Measurements from ENCODE around the gene PTGES3L.
"Not testable (repeated sequence)": the region's sequence is repeated elsewhere in the genome, so short reads cannot be mapped to it uniquely, and the experiment has no call there.

PTGES3L gene

GRCh38 chr17:42924891-42925290 is 55.0 kb downstream of the PTGES3L start:
- Histone ChIP-seq H3K18ac (ENCODE audit: low read depth in 1 of 2, low read length in 2 of 2) (no peak overlapping the region), H2AFZ (ENCODE audit: low read depth, low read length) (no peak overlapping the region), H3K27me3 (ENCODE audit: control insufficient read depth in 1 of 2, insufficient read depth in 1 of 2, low read length in 2 of 2) (peaks cover 4 to 22% of the 10 kb centered on the region in 2 experiments), H2BK120ac (ENCODE audit: low read depth, low read length) (no peak overlapping the region), H3K4me3 (ENCODE audit: insufficient read depth in 1 of 2, low read depth in 1 of 2, low read length in 2 of 2) (no peak overlapping the region), H3K36me3 (ENCODE audit: control insufficient read depth in 1 of 2, insufficient read depth in 2 of 2, low read depth in 1 of 2, low read length in 2 of 2) (no peaks in the 10 kb centered on the region), H3K9ac (ENCODE audit: low read length) (no peak overlapping the region), H4K91ac (ENCODE audit: low read length) (no peak overlapping the region), H2AK5ac (ENCODE audit: low read length, severe bottlenecking) (no peak overlapping the region), H2BK5ac (ENCODE audit: low read depth, low read length, poor library complexity, severe bottlenecking) (no peak overlapping the region), H3K23ac (ENCODE audit: low read length in 2 of 2) (no peak overlapping the region), H4K8ac (ENCODE audit: low read length) (no peak overlapping the region), H3K14ac (ENCODE audit: low read length in 2 of 2) (no peak overlapping the region), H2BK12ac (ENCODE audit: low read length in 2 of 2) (no peak overlapping the region), H2BK15ac (ENCODE audit: low read depth, poor library complexity, severe bottlenecking) (no peak overlapping the region), H3K9me3 (ENCODE audit: control insufficient read depth, low read length) (no peaks in the 10 kb centered on the region), H3K27ac (ENCODE audit: low read length, poor library complexity, severe bottlenecking) (no peak overlapping the region), H3K4ac (ENCODE audit: low read depth in 1 of 2, low read length in 2 of 2) (no peak overlapping the region), H3K4me1 (ENCODE audit: control insufficient read depth, insufficient read depth, low read depth, low read length) (peaks cover 2% of the 10 kb centered on the region), H3K4me2 (ENCODE audit: low read length, poor library complexity, severe bottlenecking) (no peak overlapping the region), H3K79me1 (replicated peaks; ENCODE audit: low read length, poor library complexity, severe bottlenecking) (no peaks in the 10 kb centered on the region)
- WGBS: 44% methylated on average over 4 of the region's 5 CpGs
- no peak for DNase-seq

GRCh38 chr17:42923472-42923871 is 56.4 kb downstream of the PTGES3L start:
- H3K23ac ChIP-seq (ENCODE audit: low read length in 2 of 2); H2BK5ac ChIP-seq (ENCODE audit: low read depth, low read length, poor library complexity, severe bottlenecking); H2AFZ ChIP-seq (ENCODE audit: low read depth, low read length); H3K4ac ChIP-seq (ENCODE audit: low read depth in 1 of 2, low read length in 2 of 2); H3K9ac ChIP-seq (ENCODE audit: low read length); H3K27ac ChIP-seq (ENCODE audit: low read length, poor library complexity, severe bottlenecking); H3K9me3 ChIP-seq (ENCODE audit: control insufficient read depth, low read length); H2BK120ac ChIP-seq (ENCODE audit: low read depth, low read length); H4K91ac ChIP-seq (ENCODE audit: low read length); H4K8ac ChIP-seq (ENCODE audit: low read length); H2BK15ac ChIP-seq (ENCODE audit: low read depth, poor library complexity, severe bottlenecking); H2AK5ac ChIP-seq (ENCODE audit: low read length, severe bottlenecking); H3K36me3 ChIP-seq (ENCODE audit: control insufficient read depth in 1 of 2, insufficient read depth in 2 of 2, low read depth in 1 of 2, low read length in 2 of 2); H3K4me1 ChIP-seq (ENCODE audit: control insufficient read depth, insufficient read depth, low read depth, low read length); H3K18ac ChIP-seq (ENCODE audit: low read depth in 1 of 2, low read length in 2 of 2); H2BK12ac ChIP-seq (ENCODE audit: low read length in 2 of 2); H3K14ac ChIP-seq (ENCODE audit: low read length in 2 of 2); H3K4me3 ChIP-seq (ENCODE audit: insufficient read depth in 1 of 2, low read depth in 1 of 2, low read length in 2 of 2); H3K4me2 ChIP-seq (ENCODE audit: low read length, poor library complexity, severe bottlenecking); DNase-seq; H3K79me1 ChIP-seq (replicated peaks; ENCODE audit: low read length, poor library complexity, severe bottlenecking): not testable (repeated sequence)
- 92% methylated on average over 7 of the region's 7 CpGs for WGBS
- peaks cover 4 to 30% of the 10 kb centered on the region in 2 experiments for H3K27me3 ChIP-seq (ENCODE audit: control insufficient read depth in 1 of 2, insufficient read depth in 1 of 2, low read length in 2 of 2)

- Histone ChIP-seq H2BK5ac (ENCODE audit: low read depth, low read length, poor library complexity, severe bottlenecking) (no peak overlapping the region), H2BK120ac (ENCODE audit: low read depth, low read length) (no peak overlapping the region), H3K36me3 (ENCODE audit: control insufficient read depth in 1 of 2, insufficient read depth in 2 of 2, low read depth in 1 of 2, low read length in 2 of 2) (no peaks in the 10 kb centered on the region), H3K4ac (ENCODE audit: low read depth in 1 of 2, low read length in 2 of 2) (no peak overlapping the region), H2AFZ (ENCODE audit: low read depth, low read length) (no peak overlapping the region), H2BK15ac (ENCODE audit: low read depth, poor library complexity, severe bottlenecking) (no peak overlapping the region), H2AK5ac (ENCODE audit: low read length, severe bottlenecking) (no peak overlapping the region), H3K23ac (ENCODE audit: low read length in 2 of 2) (no peak overlapping the region), H3K18ac (ENCODE audit: low read depth in 1 of 2, low read length in 2 of 2) (no peak overlapping the region), H3K9ac (ENCODE audit: low read length) (no peak overlapping the region), H4K8ac (ENCODE audit: low read length) (no peak overlapping the region), H3K79me1 (replicated peaks; ENCODE audit: low read length, poor library complexity, severe bottlenecking) (no peaks in the 10 kb centered on the region), H4K91ac (ENCODE audit: low read length) (no peak overlapping the region), H3K4me2 (ENCODE audit: low read length, poor library complexity, severe bottlenecking) (no peak overlapping the region), H3K4me3 (ENCODE audit: insufficient read depth in 1 of 2, low read depth in 1 of 2, low read length in 2 of 2) (no peak overlapping the region), H3K27ac (ENCODE audit: low read length, poor library complexity, severe bottlenecking) (no peak overlapping the region), H3K27me3 (ENCODE audit: control insufficient read depth in 1 of 2, insufficient read depth in 1 of 2, low read length in 2 of 2) (peaks cover 4 to 30% of the 10 kb centered on the region in 2 experiments), H3K4me1 (ENCODE audit: control insufficient read depth, insufficient read depth, low read depth, low read length) (peaks cover 1% of the 10 kb centered on the region), H3K9me3 (ENCODE audit: control insufficient read depth, low read length) (no peaks in the 10 kb centered on the region), H3K14ac (ENCODE audit: low read length in 2 of 2) (no peak overlapping the region), H2BK12ac (ENCODE audit: low read length in 2 of 2) (no peak overlapping the region)
- no peak for DNase-seq
- 75% methylated on average over 6 of the region's 7 CpGs for WGBS
These were observed 57.6 kb downstream of the PTGES3L start for GRCh38 chr17:42922294-42922693.

- DNase-seq: no peak
- H3K27me3 ChIP-seq (ENCODE audit: control insufficient read depth in 1 of 2, insufficient read depth in 1 of 2, low read length in 2 of 2): peaks cover 4 to 30% of the 10 kb centered on the region in 2 experiments
- H3K9ac ChIP-seq (ENCODE audit: low read length): no peak overlapping the region
- H3K27ac ChIP-seq (ENCODE audit: low read length, poor library complexity, severe bottlenecking): no peak overlapping the region
- H2AK5ac ChIP-seq (ENCODE audit: low read length, severe bottlenecking): no peak overlapping the region
- no peak overlapping the region for H2BK5ac ChIP-seq (ENCODE audit: low read depth, low read length, poor library complexity, severe bottlenecking)
- H4K8ac ChIP-seq (ENCODE audit: low read length): no peak overlapping the region
- H3K18ac ChIP-seq (ENCODE audit: low read depth in 1 of 2, low read length in 2 of 2): no peak overlapping the region
- no peak overlapping the region for H3K4me3 ChIP-seq (ENCODE audit: insufficient read depth in 1 of 2, low read depth in 1 of 2, low read length in 2 of 2)
- no peak overlapping the region for H3K23ac ChIP-seq (ENCODE audit: low read length in 2 of 2)
- no peak overlapping the region for H2AFZ ChIP-seq (ENCODE audit: low read depth, low read length)
- H3K36me3 ChIP-seq (ENCODE audit: control insufficient read depth in 1 of 2, insufficient read depth in 2 of 2, low read depth in 1 of 2, low read length in 2 of 2): no peaks in the 10 kb centered on the region
- no peak overlapping the region for H3K4ac ChIP-seq (ENCODE audit: low read depth in 1 of 2, low read length in 2 of 2)
- no peak overlapping the region for H3K14ac ChIP-seq (ENCODE audit: low read length in 2 of 2)
- no peak overlapping the region for H2BK120ac ChIP-seq (ENCODE audit: low read depth, low read length)
- H3K9me3 ChIP-seq (ENCODE audit: control insufficient read depth, low read length): no peaks in the 10 kb centered on the region
- H4K91ac ChIP-seq (ENCODE audit: low read length): no peak overlapping the region
- H2BK12ac ChIP-seq (ENCODE audit: low read length in 2 of 2): no peak overlapping the region
- WGBS: 67% methylated on average over 2 of the region's 3 CpGs
- no peaks in the 10 kb centered on the region for H3K79me1 ChIP-seq (replicated peaks; ENCODE audit: low read length, poor library complexity, severe bottlenecking)
- H3K4me1 ChIP-seq (ENCODE audit: control insufficient read depth, insufficient read depth, low read depth, low read length): peaks cover 1% of the 10 kb centered on the region
- H3K4me2 ChIP-seq (ENCODE audit: low read length, poor library complexity, severe bottlenecking): no peak overlapping the region
- H2BK15ac ChIP-seq (ENCODE audit: low read depth, poor library complexity, severe bottlenecking): no peak overlapping the region
These were observed 59.0 kb downstream of the PTGES3L start for GRCh38 chr17:42920922-42921321.
